Neural cell (in vitro differentiated cells): ENCODE measurements around the gene PACC1. TPM values are rescaled to one million over a fixed set of nuclear protein-coding genes. Genes with fewer than 3 reads are reported as not detected.

Source experiments
- H2AFZ ChIP-seq: fragments of 200-600, 300-800 bp; sonication (generic), shearing (Covaris generic); 2 replicates; pipeline ENCODE4 v1.6.0; 2014; ENCODE audit warnings: low read depth, mild to moderate bottlenecking, antibody characterized with exemption, low read length, moderate library complexity
- H3F3A ChIP-seq: fragments of 200-600 bp; shearing (Covaris generic); 2 replicates; pipeline ENCODE4 v1.6.1; 2016; ENCODE audit warnings: mild to moderate bottlenecking, moderate library complexity, mixed read lengths, antibody characterized with exemption, low read length; ENCODE audit not compliant: insufficient read depth, poor library complexity, severe bottlenecking
- H3K27ac ChIP-seq: fragments of 200-600, 300-800 bp; sonication (generic), shearing (Covaris generic); 2 replicates; pipeline ENCODE4 v1.5.1; 2014; ENCODE audit warnings: mild to moderate bottlenecking, low read length, moderate library complexity
- H3K27me3 ChIP-seq: fragments of 300-800, 200-600 bp; sonication (generic), shearing (Covaris generic); 2 replicates; pipeline ENCODE4 v1.6.0; 2014; ENCODE audit warnings: mild to moderate bottlenecking, low read depth, low read length, moderate library complexity; ENCODE audit not compliant: insufficient read depth
- H3K36me3 ChIP-seq: fragments of 300-800, 200-600 bp; sonication (generic), shearing (Covaris generic); 2 replicates; pipeline ENCODE4 v1.5.1; 2014; ENCODE audit warnings: mild to moderate bottlenecking, antibody characterized with exemption, low read length, moderate library complexity; ENCODE audit not compliant: insufficient read depth
- H3K4me2 ChIP-seq: fragments of 300-800, 200-600 bp; sonication (generic), shearing (Covaris generic); 2 replicates; pipeline ENCODE4 v1.6.0; 2014; ENCODE audit warnings: mild to moderate bottlenecking, low read length
- H3K4me3 ChIP-seq: fragments of 300-800, 200-600 bp; sonication (generic), shearing (Covaris generic); 2 replicates; pipeline ENCODE4 v1.5.1; 2014; ENCODE audit warnings: mild to moderate bottlenecking, low read length, moderate library complexity
- H3K79me2 ChIP-seq: fragments of 200-600 bp; shearing (Covaris generic); replicated peaks from 2 replicates; pipeline ENCODE4 v1.6.0; 2014; ENCODE audit warnings: mild to moderate bottlenecking, low read length, moderate library complexity; ENCODE audit not compliant: insufficient read depth
- H3K9ac ChIP-seq: fragments of 300-800, 200-600 bp; sonication (generic), shearing (Covaris generic); 2 replicates; pipeline ENCODE4 v1.6.1; 2016; ENCODE audit warnings: mild to moderate bottlenecking, low read length, mixed read lengths
- H3K9me2 ChIP-seq: fragments of 200-600 bp; shearing (Covaris generic); 2 replicates; pipeline ENCODE4 v1.6.1; 2016; ENCODE audit warnings: mild to moderate bottlenecking, low read length, mixed read lengths; ENCODE audit not compliant: insufficient read depth
- H3K9me3 ChIP-seq: fragments of 200-600, 300-800 bp; sonication (generic), shearing (Covaris generic); 2 replicates; pipeline ENCODE4 v1.6.1; 2016; ENCODE audit warnings: mild to moderate bottlenecking, mixed run types, low read length, moderate library complexity, mixed read lengths
- H4K20me1 ChIP-seq: fragments of 200-600 bp; shearing (Covaris generic); 2 replicates; pipeline ENCODE4 v1.6.1; 2016; ENCODE audit warnings: mild to moderate bottlenecking, mixed run types; ENCODE audit not compliant: insufficient read depth
- EP300 ChIP-seq: fragments of 450-650 bp; conservative IDR thresholded peaks from 2 replicates; pipeline ENCODE4 v1.6.1; 2014; ENCODE audit warnings: antibody characterized with exemption, mild to moderate bottlenecking, moderate library complexity; ENCODE audit not compliant: poor library complexity, severe bottlenecking
- EZH2 ChIP-seq: fragments of 200-600, 300-800 bp; shearing (Covaris generic), sonication (generic); IDR thresholded peaks from 2 replicates; pipeline ENCODE4 v1.6.1; 2014; ENCODE audit warnings: antibody characterized with exemption, low read length, borderline replicate concordance, mild to moderate bottlenecking; ENCODE audit not compliant: insufficient read depth, poor library complexity, severe bottlenecking
- MXI1 ChIP-seq: fragments of 450-650 bp; conservative IDR thresholded peaks from 2 replicates; pipeline ENCODE4 v1.6.1; 2014; ENCODE audit warnings: antibody characterized with exemption, mild to moderate bottlenecking; ENCODE audit not compliant: poor library complexity, severe bottlenecking
- POLR2AphosphoS5 ChIP-seq: IDR thresholded peaks from 2 replicates; pipeline ENCODE4 v1.6.1; 2012
- RAD21 ChIP-seq: fragments of 450-650 bp; conservative IDR thresholded peaks from 2 replicates; pipeline ENCODE4 v1.6.1; 2014; ENCODE audit warnings: antibody characterized with exemption, mild to moderate bottlenecking, moderate library complexity
- SMC3 ChIP-seq: fragments of 450-650 bp; conservative IDR thresholded peaks from 2 replicates; pipeline ENCODE4 v1.6.1; 2014; ENCODE audit warnings: antibody characterized with exemption, mild to moderate bottlenecking, moderate library complexity; ENCODE audit not compliant: poor library complexity
- TAF1 ChIP-seq: IDR thresholded peaks from 2 replicates; pipeline ENCODE4 v1.6.1; 2012; ENCODE audit warnings: low read depth
- polyA plus RNA-seq: library from polyadenylated mRNA; depleted of rRNA; stranded (reverse); fragments of >200 nt; gene quantifications from 2 replicates; pipeline ENCODE4 v1.2.3, GENCODE V29; 2014
- TF ChIP-seq, protein P1 (sequence below): fragments of 450-650 bp; IDR thresholded peaks from 2 replicates; pipeline ENCODE4 v1.5.1; 2014; ENCODE audit warnings: antibody characterized with exemption, mild to moderate bottlenecking, moderate library complexity; ENCODE audit not compliant: poor library complexity, severe bottlenecking
- TF ChIP-seq, protein P2 (sequence below): IDR thresholded peaks from 2 replicates; pipeline ENCODE4 v1.6.1; 2012; ENCODE audit warnings: borderline replicate concordance

PACC1 gene
- polyA plus RNA-seq, 1 donor from 2014 or later, result 33.3 TPM

DNA sequence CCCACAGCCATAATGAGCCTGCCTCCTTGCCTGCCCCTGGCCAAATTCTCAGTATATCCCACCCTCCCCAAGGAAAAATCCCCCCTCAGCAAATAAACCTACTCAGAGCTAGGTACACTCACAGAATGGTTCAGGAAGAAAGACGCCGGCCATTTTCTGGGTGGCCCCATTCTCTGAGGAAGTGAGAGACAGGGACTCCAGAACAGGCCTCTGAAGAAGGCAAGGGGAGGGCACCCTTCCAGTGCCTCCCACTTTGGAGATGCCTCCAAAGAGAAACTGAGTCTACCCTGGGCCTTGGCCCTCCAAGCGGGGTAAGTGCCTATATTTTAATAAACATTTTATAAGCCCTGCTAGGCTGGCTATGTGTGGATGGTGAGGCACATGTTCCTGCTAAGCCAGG, 2.3 kb downstream of the PACC1 start:
- no peak overlapping the region for H3K9ac ChIP-seq
- H3F3A ChIP-seq, result no peaks in the 10 kb centered on the region
- H3K4me3 ChIP-seq, result no peak overlapping the region
- H3K27me3 ChIP-seq, result no peaks in the 10 kb centered on the region
- TF ChIP-seq TAF1 (no peak), MXI1 (no peak)
- TF ChIP-seq, protein P1, sequence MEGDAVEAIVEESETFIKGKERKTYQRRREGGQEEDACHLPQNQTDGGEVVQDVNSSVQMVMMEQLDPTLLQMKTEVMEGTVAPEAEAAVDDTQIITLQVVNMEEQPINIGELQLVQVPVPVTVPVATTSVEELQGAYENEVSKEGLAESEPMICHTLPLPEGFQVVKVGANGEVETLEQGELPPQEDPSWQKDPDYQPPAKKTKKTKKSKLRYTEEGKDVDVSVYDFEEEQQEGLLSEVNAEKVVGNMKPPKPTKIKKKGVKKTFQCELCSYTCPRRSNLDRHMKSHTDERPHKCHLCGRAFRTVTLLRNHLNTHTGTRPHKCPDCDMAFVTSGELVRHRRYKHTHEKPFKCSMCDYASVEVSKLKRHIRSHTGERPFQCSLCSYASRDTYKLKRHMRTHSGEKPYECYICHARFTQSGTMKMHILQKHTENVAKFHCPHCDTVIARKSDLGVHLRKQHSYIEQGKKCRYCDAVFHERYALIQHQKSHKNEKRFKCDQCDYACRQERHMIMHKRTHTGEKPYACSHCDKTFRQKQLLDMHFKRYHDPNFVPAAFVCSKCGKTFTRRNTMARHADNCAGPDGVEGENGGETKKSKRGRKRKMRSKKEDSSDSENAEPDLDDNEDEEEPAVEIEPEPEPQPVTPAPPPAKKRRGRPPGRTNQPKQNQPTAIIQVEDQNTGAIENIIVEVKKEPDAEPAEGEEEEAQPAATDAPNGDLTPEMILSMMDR, result no peak
- H4K20me1 ChIP-seq, result no peaks in the 10 kb centered on the region
- no peaks in the 10 kb centered on the region for H3K79me2 ChIP-seq
- no peaks in the 10 kb centered on the region for H3K36me3 ChIP-seq
- no peak overlapping the region for H3K4me2 ChIP-seq
- no peaks in the 10 kb centered on the region for H3K9me2 ChIP-seq
- H2AFZ ChIP-seq, result no peak overlapping the region
- H3K9me3 ChIP-seq, result no peaks in the 10 kb centered on the region
- H3K27ac ChIP-seq, result no peak overlapping the region

- H3K9ac ChIP-seq, result no peak overlapping the region
- no peaks in the 10 kb centered on the region for H3K36me3 ChIP-seq
- no peaks in the 10 kb centered on the region for H3K79me2 ChIP-seq
- H3F3A ChIP-seq, result no peaks in the 10 kb centered on the region
- H3K27me3 ChIP-seq, result no peaks in the 10 kb centered on the region
- H3K9me3 ChIP-seq, result no peaks in the 10 kb centered on the region
- no peak overlapping the region for H3K4me3 ChIP-seq
- no peak for TF ChIP-seq MXI1
- no peak for TF ChIP-seq EP300
- TF ChIP-seq, protein P2, sequence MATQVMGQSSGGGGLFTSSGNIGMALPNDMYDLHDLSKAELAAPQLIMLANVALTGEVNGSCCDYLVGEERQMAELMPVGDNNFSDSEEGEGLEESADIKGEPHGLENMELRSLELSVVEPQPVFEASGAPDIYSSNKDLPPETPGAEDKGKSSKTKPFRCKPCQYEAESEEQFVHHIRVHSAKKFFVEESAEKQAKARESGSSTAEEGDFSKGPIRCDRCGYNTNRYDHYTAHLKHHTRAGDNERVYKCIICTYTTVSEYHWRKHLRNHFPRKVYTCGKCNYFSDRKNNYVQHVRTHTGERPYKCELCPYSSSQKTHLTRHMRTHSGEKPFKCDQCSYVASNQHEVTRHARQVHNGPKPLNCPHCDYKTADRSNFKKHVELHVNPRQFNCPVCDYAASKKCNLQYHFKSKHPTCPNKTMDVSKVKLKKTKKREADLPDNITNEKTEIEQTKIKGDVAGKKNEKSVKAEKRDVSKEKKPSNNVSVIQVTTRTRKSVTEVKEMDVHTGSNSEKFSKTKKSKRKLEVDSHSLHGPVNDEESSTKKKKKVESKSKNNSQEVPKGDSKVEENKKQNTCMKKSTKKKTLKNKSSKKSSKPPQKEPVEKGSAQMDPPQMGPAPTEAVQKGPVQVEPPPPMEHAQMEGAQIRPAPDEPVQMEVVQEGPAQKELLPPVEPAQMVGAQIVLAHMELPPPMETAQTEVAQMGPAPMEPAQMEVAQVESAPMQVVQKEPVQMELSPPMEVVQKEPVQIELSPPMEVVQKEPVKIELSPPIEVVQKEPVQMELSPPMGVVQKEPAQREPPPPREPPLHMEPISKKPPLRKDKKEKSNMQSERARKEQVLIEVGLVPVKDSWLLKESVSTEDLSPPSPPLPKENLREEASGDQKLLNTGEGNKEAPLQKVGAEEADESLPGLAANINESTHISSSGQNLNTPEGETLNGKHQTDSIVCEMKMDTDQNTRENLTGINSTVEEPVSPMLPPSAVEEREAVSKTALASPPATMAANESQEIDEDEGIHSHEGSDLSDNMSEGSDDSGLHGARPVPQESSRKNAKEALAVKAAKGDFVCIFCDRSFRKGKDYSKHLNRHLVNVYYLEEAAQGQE, result no peak
- TF ChIP-seq, protein P1, result no peak
- no peak for TF ChIP-seq EZH2
- TF ChIP-seq RAD21, result no peak
- TF ChIP-seq TAF1, result no peak
- no peak for TF ChIP-seq SMC3
- no peak for TF ChIP-seq POLR2AphosphoS5
- H2AFZ ChIP-seq, result no peak overlapping the region
- no peak overlapping the region for H3K27ac ChIP-seq
- H3K4me2 ChIP-seq, result no peak overlapping the region
- no peaks in the 10 kb centered on the region for H3K9me2 ChIP-seq
- H4K20me1 ChIP-seq, result no peaks in the 10 kb centered on the region
These were observed 4.4 kb downstream of the PACC1 start for GRCh38 chr1:212410231-212410820.
